ENCODE data around the gene HRK.

GRCh38 chr12:116852303-116852702 is 28.9 kb downstream of the HRK start:
- TF ChIP-seq CTCF (IDR thresholded peaks at IDR 0.05) (no peak), EP300 (IDR thresholded peaks at IDR 0.05) (no peak), POLR2A (IDR thresholded peaks at IDR 0.05) (no peak)

Measured in stomach (tissue), 4 donors.